ENCODE data around the gene SMAD3. TPM values are rescaled to one million over a fixed set of nuclear protein-coding genes. Genes with fewer than 3 reads are reported as not detected.

Gene SMAD3
- polyA plus RNA-seq, 1 experiment: 59.4 TPM

GRCh38 chr15:67106764-67107013, 41.3 kb downstream of the SMAD3 start:
- DNase-seq (ENCODE audit: low read depth): no peak
- Histone ChIP-seq H3K27me3 (ENCODE audit: control insufficient read depth, insufficient read depth, low read length) (no peaks in the 10 kb centered on the region), H3K4me3 (ENCODE audit: low read depth, low read length) (no peak overlapping the region), H3K36me3 (ENCODE audit: control insufficient read depth, insufficient read depth, low read length) (peaks cover 5% of the 10 kb centered on the region)
- no peak for TF ChIP-seq CTCF (IDR thresholded peaks at IDR 0.05; ENCODE audit: insufficient read depth, low read depth, low read length)
- CTCF ChIA-PET: interaction anchor here (0.6 to 1.7 kb wide), 4 partner anchors 16 to 77 kb away, joined by 3 to 4 read pairs (median 4); partner anchors contain the start of gene SMAD3
- POLR2A ChIA-PET: interaction anchor here (0.6 kb wide), 1 partner anchor 8 kb away, joined by 4 read pairs; no protein-coding TSS in a partner anchor

GRCh38 chr15:67107014-67107812, 41.8 kb downstream of the SMAD3 start:
- ChIA-PET CTCF (interaction anchor here (0.6 to 1.7 kb wide), 4 partner anchors 17 to 77 kb away, joined by 3 to 4 read pairs (median 4); partner anchors contain the start of gene SMAD3), POLR2A (interaction anchor here (0.6 kb wide), 1 partner anchor 9 kb away, joined by 4 read pairs; no protein-coding TSS in a partner anchor)
- Histone ChIP-seq H3K27me3 (ENCODE audit: control insufficient read depth, insufficient read depth, low read length) (no peaks in the 10 kb centered on the region), H3K36me3 (ENCODE audit: control insufficient read depth, insufficient read depth, low read length) (peaks cover 5% of the 10 kb centered on the region), H3K4me3 (ENCODE audit: low read depth, low read length) (no peak overlapping the region)
- TF ChIP-seq CTCF (IDR thresholded peaks at IDR 0.05; ENCODE audit: insufficient read depth, low read depth, low read length): no peak
- peak; percentile 96 for DNase-seq (ENCODE audit: low read depth)

- no peak for DNase-seq (ENCODE audit: low read depth)
- TF ChIP-seq CTCF (IDR thresholded peaks at IDR 0.05; ENCODE audit: insufficient read depth, low read depth, low read length): no peak
- Histone ChIP-seq H3K36me3 (ENCODE audit: control insufficient read depth, insufficient read depth, low read length) (peaks cover 2% of the 10 kb centered on the region), H3K27me3 (ENCODE audit: control insufficient read depth, insufficient read depth, low read length) (no peaks in the 10 kb centered on the region), H3K4me3 (ENCODE audit: low read depth, low read length) (no peak overlapping the region)
- ChIA-PET POLR2A (no interaction called here), CTCF (interaction anchor here (0.6 kb wide), 1 partner anchor 9 kb away, joined by 3 read pairs; no protein-coding TSS in a partner anchor)
Observed at GRCh38 chr15:67108122-67108961, 42.9 kb downstream of the SMAD3 start.

- TF ChIP-seq CTCF (IDR thresholded peaks at IDR 0.05; ENCODE audit: insufficient read depth, low read depth, low read length): no peak
- CTCF ChIA-PET: no interaction called here
Observed at GRCh38 chr15:67109141-67110034, 44.0 kb downstream of the SMAD3 start.

More at GRCh38 chr15:67109141-67110034, 44.0 kb downstream of the SMAD3 start:
- Histone ChIP-seq H3K4me3 (ENCODE audit: low read depth, low read length) (no peak overlapping the region), H3K27me3 (ENCODE audit: control insufficient read depth, insufficient read depth, low read length) (no peaks in the 10 kb centered on the region), H3K36me3 (ENCODE audit: control insufficient read depth, insufficient read depth, low read length) (no peaks in the 10 kb centered on the region; the same call in 1 of the 2 replicates)
- POLR2A ChIA-PET: no interaction called here
- DNase-seq (ENCODE audit: low read depth): peak; percentile 81

Measured in BJ (cell line).